ENCODE results near the gene MRPL33.
"Not testable (repeated sequence)": the region's sequence is repeated elsewhere in the genome, so short reads cannot be mapped to it uniquely, and the experiment has no call there.

Gene MRPL33

GRCh38 chr2:27742571-27742970 lies 28.9 kb upstream of the MRPL33 start:
- DNase-seq (ENCODE audit: low spot score), result no peak

GRCh38 chr2:27745494-27745893 lies 26.0 kb upstream of the MRPL33 start:
- DNase-seq (ENCODE audit: low spot score), result not testable (repeated sequence)

GRCh38 chr2:27746325-27746724 lies 25.2 kb upstream of the MRPL33 start:
- no peak for DNase-seq (ENCODE audit: low spot score)

- no peak for DNase-seq (ENCODE audit: low spot score)
Measured at GRCh38 chr2:27747827-27748352, 23.6 kb upstream of the MRPL33 start.

- DNase-seq (ENCODE audit: low spot score), result not testable (repeated sequence)
Measured at GRCh38 chr2:27748803-27749554, 22.5 kb upstream of the MRPL33 start.

GRCh38 chr2:27751377-27751776 lies 20.1 kb upstream of the MRPL33 start:
- DNase-seq (ENCODE audit: low spot score), result no peak

- DNase-seq (ENCODE audit: low spot score), result no peak
Measured at GRCh38 chr2:27752551-27753237, 18.8 kb upstream of the MRPL33 start.

GRCh38 chr2:27754138-27754588 lies 17.4 kb upstream of the MRPL33 start:
- DNase-seq (ENCODE audit: low spot score), result peak; percentile 72

GRCh38 chr2:27754831-27755230 lies 16.7 kb upstream of the MRPL33 start:
- DNase-seq (ENCODE audit: low spot score), result no peak

GRCh38 chr2:27756091-27756490 lies 15.4 kb upstream of the MRPL33 start:
- DNase-seq (ENCODE audit: low spot score), result no peak

- DNase-seq (ENCODE audit: low spot score), result no peak
Measured at GRCh38 chr2:27756544-27757498, 14.7 kb upstream of the MRPL33 start.

- no peak for DNase-seq (ENCODE audit: low spot score)
Measured at GRCh38 chr2:27762951-27763906, 8.3 kb upstream of the MRPL33 start.

GRCh38 chr2:27763907-27764267 lies 7.6 kb upstream of the MRPL33 start:
- DNase-seq (ENCODE audit: low spot score), result no peak

GRCh38 chr2:27764526-27764925 lies 7.0 kb upstream of the MRPL33 start:
- not testable (repeated sequence) for DNase-seq (ENCODE audit: low spot score)

- DNase-seq (ENCODE audit: low spot score), result no peak
Measured at GRCh38 chr2:27765621-27766286, 5.8 kb upstream of the MRPL33 start.

- no peak for DNase-seq (ENCODE audit: low spot score)
Measured at GRCh38 chr2:27766287-27766661, 5.2 kb upstream of the MRPL33 start.

- DNase-seq (ENCODE audit: low spot score), result no peak
Measured at GRCh38 chr2:27771202-27771547, 344 bp upstream of the MRPL33 start.

- DNase-seq (ENCODE audit: low spot score), result peak; percentile 20
Measured at GRCh38 chr2:27772804-27773203, 1.3 kb downstream of the MRPL33 start.

GRCh38 chr2:27773959-27774358 lies 2.4 kb downstream of the MRPL33 start:
- DNase-seq (ENCODE audit: low spot score), result no peak

- no peak for DNase-seq (ENCODE audit: low spot score)
Measured at GRCh38 chr2:27776097-27776496, 4.6 kb downstream of the MRPL33 start.

- no peak for DNase-seq (ENCODE audit: low spot score)
Measured at GRCh38 chr2:27776696-27777095, 5.2 kb downstream of the MRPL33 start.
